Subcutaneous abdominal adipose tissue (tissue), 5 donors: Measurements from ENCODE around the gene CHAMP1.
"Not testable (repeated sequence)": the region's sequence is repeated elsewhere in the genome, so short reads cannot be mapped to it uniquely, and the experiment has no call there.

Experiments
- H3K27ac ChIP-seq: one replicate; pipeline ENCODE4 v1.7.0; 2013; ENCODE audit warnings: low read depth, mild to moderate bottlenecking, inconsistent platforms, low read length, moderate library complexity
- H3K27me3 ChIP-seq, 5 donors: one replicate each; pipeline ENCODE4 v1.7.0; 2013; ENCODE audit warnings: low read length in 5 of 5, inconsistent platforms in 1 of 5; ENCODE audit not compliant: control insufficient read depth in 5 of 5, insufficient read depth in 4 of 5
- H3K36me3 ChIP-seq, 5 donors: one replicate each; pipeline ENCODE4 v1.7.0; 2013; ENCODE audit warnings: low read length in 5 of 5; ENCODE audit not compliant: control insufficient read depth in 5 of 5, insufficient read depth in 5 of 5
- H3K4me1 ChIP-seq, 5 donors: one replicate each; pipeline ENCODE4 v1.7.0; 2013; ENCODE audit warnings: low read length in 5 of 5, mild to moderate bottlenecking in 3 of 5, moderate library complexity in 1 of 5; ENCODE audit not compliant: control insufficient read depth in 5 of 5, insufficient read depth in 5 of 5
- H3K4me3 ChIP-seq, 5 donors: one replicate each; pipeline ENCODE4 v1.7.0; 2013; ENCODE audit warnings: low read length in 5 of 5, low read depth in 1 of 5
- H3K9ac ChIP-seq, 5 donors: one replicate each; pipeline ENCODE4 v1.7.0; 2013; ENCODE audit warnings: low read length in 5 of 5, mild to moderate bottlenecking in 4 of 5, moderate library complexity in 3 of 5
- H3K9me3 ChIP-seq, 5 donors: one replicate each; pipeline ENCODE4 v1.7.0; 2013; ENCODE audit warnings: low read length in 5 of 5; ENCODE audit not compliant: control insufficient read depth in 5 of 5
- donor health status: healthy.
- donor health status: healthy.
- donor health status: healthy.
- donor health status: healthy.
- donor health status: healthy.

CHAMP1 gene

DNA sequence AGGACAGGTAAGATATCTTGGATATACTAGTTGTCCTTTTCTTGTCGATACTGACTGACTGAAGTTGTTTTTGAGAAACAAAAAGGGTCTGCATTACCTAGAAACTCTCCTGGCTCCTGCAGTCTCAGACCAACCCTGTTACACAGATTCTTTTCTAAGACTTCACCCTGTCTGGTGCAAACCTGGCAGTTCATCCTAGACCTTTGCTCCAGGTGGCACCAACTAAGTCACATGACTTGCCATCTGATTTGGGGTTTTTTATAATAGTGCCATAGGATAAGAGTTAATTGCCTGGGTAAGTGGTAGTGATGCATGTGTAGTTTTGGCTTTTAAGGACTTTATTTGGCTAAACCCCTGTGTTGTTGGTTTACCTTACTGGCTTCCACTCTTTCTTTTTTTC lies 14.3 kb downstream of the CHAMP1 start:
- peaks cover 0 to 20% (median 12%) of the 10 kb centered on the region in 5 donors for H3K4me1 ChIP-seq
- no peaks in the 10 kb centered on the region for H3K27me3 ChIP-seq
- H3K4me3 ChIP-seq = no peak overlapping the region
- no peaks in the 10 kb centered on the region for H3K9me3 ChIP-seq
- no peak overlapping the region for H3K27ac ChIP-seq
- peak overlapping the region in 1 of 5 donors; percentile 7 for H3K9ac ChIP-seq
- peaks cover 8 to 26% (median 21%) of the 10 kb centered on the region in 5 donors for H3K36me3 ChIP-seq

DNA sequence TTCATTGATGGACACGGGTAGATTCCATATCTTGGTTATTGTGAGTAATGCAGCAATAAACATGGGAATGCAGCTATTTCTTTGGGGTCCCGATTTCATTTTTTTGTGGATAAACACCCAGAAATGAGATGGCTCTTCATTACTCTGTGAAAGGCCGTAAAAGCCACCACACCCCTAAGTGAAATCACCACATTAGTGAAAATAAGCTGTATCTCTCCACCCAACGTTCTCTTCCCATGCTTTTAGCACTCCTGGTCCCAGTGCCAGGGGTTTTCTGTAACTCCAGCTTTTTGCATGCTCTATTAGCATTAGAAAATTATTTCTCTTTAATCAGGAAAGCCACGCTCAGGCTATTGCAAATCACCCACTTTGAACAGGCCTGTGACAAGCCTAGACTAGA lies 15.8 kb downstream of the CHAMP1 start:
- H3K9me3 ChIP-seq = no peaks in the 10 kb centered on the region
- no peak overlapping the region for H3K27ac ChIP-seq
- no peak overlapping the region for H3K4me3 ChIP-seq
- peaks cover 0 to 20% (median 16%) of the 10 kb centered on the region in 5 donors for H3K4me1 ChIP-seq
- no peaks in the 10 kb centered on the region for H3K27me3 ChIP-seq
- peaks cover 3 to 11% (median 6%) of the 10 kb centered on the region in 5 donors for H3K36me3 ChIP-seq
- H3K9ac ChIP-seq = no peak overlapping the region

DNA sequence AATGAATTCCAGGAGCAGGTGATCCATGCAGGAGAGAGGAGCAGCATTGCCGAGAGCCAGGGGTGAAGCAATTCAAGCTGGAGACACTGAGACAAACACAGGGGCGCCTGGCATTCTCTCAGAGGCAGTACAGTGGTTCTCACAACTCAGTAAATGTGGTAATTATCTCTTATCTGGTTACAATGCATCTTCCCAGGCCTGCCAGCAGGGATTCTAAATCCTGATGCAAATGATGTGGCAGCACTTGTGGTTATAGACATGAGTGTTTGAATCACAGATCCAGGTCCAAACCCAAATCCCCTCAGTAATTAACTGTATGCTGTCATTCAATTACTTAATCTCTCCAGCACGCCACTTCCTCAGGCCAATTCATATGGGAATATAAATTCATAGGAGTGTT lies 19.6 kb downstream of the CHAMP1 start:
- not testable (repeated sequence) for H3K9me3 ChIP-seq, H3K9ac ChIP-seq, H3K4me1 ChIP-seq, H3K27me3 ChIP-seq, H3K27ac ChIP-seq, H3K36me3 ChIP-seq
- peak overlapping the region in 1 of 5 donors; percentile 26 for H3K4me3 ChIP-seq

DNA sequence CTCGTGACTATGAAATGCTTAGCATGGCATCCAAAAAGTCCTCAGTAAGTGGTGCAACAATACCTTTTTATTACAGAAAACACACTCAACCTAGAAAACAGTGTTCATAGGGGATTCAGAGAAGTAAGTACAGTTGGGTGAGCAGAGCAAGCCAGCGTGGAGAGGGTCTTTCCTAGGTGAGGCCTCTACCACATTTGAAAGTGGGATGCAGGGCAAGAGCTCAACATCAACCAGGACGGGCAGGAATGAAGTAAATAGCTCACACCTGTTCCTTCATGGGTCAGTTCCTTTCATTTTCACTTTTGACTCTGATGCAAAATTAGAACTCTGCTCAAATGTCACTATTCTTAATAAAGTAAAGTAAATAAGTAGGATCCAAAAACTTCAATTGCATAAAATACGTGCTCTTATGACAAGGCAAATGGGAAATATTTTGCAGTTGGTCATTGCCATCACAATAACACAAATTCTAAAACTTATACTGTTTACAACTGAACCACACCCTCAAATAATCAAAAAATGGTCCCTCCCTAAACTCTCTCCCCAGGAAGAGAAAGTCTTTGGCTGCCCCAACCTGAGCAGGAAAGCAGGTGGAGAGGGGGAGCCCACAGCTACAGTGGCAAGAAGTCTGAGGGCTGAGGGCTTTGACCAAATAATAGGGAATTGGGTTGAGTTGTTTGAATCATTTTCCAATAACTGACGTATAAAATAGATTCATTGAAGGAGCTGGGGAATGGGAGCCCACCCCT lies 20.2 kb downstream of the CHAMP1 start:
- Histone ChIP-seq H3K9me3 (no peaks in the 10 kb centered on the region), H3K36me3 (no peaks in the 10 kb centered on the region), H3K27me3 (no peaks in the 10 kb centered on the region), H3K27ac (no peak overlapping the region), H3K4me1 (peaks cover 0 to 7% (median 0%) of the 10 kb centered on the region in 5 donors), H3K4me3 (peak overlapping the region in 2 of 5 donors; percentile 26 to 33), H3K9ac (no peak overlapping the region)

DNA sequence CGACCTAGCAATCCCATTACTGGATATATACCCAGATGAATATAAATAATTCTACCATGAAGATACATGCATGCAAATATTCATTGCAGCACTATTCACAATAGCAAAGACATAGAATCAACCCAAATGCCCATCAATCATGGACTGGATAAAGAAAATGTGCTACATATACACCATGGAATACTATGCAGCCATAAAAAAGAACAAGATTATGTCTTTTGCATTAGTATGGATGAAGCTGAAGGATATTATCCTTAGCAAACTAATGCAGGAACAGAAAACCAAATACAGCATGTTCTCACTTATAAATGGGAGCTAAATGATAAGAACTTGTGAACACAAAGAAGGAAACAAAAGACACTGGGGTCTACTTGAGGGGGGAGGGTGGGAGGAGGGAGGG lies 22.2 kb downstream of the CHAMP1 start:
- not testable (repeated sequence) for H3K27me3 ChIP-seq, H3K9me3 ChIP-seq, H3K4me3 ChIP-seq, H3K27ac ChIP-seq, H3K36me3 ChIP-seq, H3K9ac ChIP-seq
- peaks cover 3 to 24% (median 17%) of the 10 kb centered on the region in 5 donors for H3K4me1 ChIP-seq

DNA sequence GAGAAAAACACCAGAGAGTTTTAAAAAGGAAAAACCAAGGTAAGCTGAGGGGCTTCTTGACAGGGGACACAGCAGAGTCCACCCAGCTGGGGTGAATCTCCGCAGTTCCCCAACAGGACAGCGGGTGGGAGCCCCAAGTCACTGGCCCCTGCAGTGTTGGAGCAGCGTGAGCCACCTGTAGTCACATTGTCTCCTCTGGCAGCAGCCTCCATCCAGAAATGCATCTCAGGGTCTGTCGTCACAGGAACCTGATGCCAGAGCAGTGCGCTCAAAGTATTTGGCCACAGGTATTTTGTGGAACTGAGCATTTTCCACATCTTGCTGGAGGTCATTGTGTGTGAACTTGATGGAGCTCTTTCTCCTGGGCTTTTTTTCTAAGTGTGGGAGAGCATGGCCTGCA lies 24.7 kb downstream of the CHAMP1 start:
- H3K4me1 ChIP-seq = peaks cover 3 to 26% (median 17%) of the 10 kb centered on the region in 5 donors
- H3K27me3 ChIP-seq = no peaks in the 10 kb centered on the region
- H3K36me3 ChIP-seq = no peaks in the 10 kb centered on the region
- no peak overlapping the region for H3K9ac ChIP-seq
- no peak overlapping the region for H3K27ac ChIP-seq
- no peaks in the 10 kb centered on the region for H3K9me3 ChIP-seq
- H3K4me3 ChIP-seq = no peak overlapping the region

DNA sequence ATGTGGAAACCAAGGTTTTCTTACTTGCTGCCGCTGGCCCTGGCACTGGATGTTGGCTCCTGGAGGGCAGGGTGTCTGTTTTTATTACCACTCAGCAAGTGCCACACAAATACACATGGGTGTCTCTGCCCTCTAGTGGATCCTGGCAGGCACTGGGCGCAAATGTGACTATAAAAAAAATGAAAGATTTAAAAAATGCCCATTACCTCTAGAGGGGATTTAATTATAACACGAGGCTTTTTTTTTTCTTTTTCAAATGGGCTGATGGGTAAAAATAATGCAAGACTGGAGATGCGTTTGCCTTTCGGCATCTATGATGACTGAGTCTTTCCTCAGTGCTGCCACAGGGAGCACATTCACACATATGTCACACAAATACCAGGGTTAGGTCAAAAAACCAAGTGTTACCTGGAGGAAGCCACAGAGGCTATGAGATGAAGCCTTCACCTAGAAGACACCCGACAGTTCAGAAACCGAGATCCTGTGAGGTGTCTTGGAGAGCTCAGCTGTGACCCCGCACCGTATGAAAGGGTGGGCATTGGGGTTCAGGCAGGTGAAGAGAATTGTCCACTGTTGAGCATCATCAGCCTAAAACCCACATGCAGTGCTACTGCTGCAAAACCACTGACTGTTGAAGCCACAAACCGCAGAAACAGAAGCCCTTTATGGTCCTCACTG lies 25.7 kb downstream of the CHAMP1 start:
- Histone ChIP-seq H3K27ac (no peak overlapping the region), H3K9me3 (no peaks in the 10 kb centered on the region), H3K4me3 (no peak overlapping the region), H3K36me3 (no peaks in the 10 kb centered on the region), H3K27me3 (no peaks in the 10 kb centered on the region), H3K4me1 (peaks cover 3 to 20% (median 11%) of the 10 kb centered on the region in 5 donors), H3K9ac (no peak overlapping the region)

DNA sequence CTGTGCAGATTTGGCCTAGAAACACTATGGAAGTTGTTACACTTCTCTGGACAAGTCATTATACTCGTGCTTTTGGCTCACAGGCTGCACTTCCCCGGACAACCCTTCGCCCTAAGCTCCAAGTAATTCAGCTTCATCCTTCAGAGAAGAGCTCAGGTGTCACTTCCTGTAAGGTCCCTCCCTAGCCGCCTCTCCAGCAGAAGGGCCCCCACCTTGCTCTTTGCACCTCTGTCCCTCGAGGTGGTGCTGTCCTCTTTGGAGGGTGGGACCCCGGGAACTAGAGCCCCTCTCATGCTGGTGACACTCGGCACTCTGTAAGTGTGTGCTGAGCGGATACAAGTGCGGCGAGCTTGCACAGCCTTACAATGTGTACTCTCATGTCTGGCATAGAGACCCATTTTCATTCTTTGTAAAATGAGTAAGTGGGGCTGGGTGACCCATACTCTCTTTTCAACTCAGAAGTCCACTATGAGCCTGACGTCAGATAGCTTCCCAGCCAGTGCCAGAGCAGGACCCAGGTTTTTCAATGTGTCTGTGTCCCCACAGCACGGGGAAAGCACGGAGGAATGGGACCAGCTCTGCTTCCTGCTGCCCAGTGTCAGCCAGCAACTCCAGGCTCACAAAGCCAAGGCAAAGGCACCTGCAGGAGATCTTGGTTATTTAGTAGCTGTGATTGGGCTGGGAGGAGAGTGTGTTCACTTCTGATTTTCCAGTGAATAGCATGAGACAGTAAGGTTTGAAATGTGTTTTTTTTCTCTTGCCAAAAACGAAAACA lies 26.9 kb downstream of the CHAMP1 start:
- no peaks in the 10 kb centered on the region for H3K36me3 ChIP-seq
- H3K4me1 ChIP-seq = peaks cover 3 to 20% (median 11%) of the 10 kb centered on the region in 5 donors
- H3K27ac ChIP-seq = no peak overlapping the region
- H3K27me3 ChIP-seq = no peaks in the 10 kb centered on the region
- peak overlapping the region in 3 of 5 donors; percentile 5 to 44 (median 26) for H3K4me3 ChIP-seq
- H3K9ac ChIP-seq = peak overlapping the region in 2 of 5 donors; percentile 20 to 53
- no peaks in the 10 kb centered on the region for H3K9me3 ChIP-seq

DNA sequence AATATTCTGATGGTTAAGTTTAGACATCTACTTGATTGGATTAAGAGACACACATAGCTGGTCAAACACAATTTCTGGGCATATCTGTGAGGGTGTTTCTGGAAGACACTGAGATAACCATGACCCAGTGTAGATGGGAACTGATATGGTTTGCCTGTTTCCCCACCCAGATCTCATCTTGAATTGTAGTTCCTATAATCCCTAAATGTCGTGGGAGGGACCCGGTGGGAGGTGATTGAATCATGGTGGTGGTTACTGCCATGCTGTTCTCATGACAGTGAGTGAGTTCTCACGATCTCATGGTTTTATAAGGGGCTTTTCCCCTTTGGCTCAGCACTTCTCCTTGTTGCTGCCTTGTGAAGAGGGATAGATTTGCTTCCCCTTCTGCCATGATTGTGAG lies 33.0 kb downstream of the CHAMP1 start:
- not testable (repeated sequence) for H3K4me3 ChIP-seq, H3K27ac ChIP-seq, H3K9ac ChIP-seq, H3K4me1 ChIP-seq, H3K36me3 ChIP-seq, H3K9me3 ChIP-seq, H3K27me3 ChIP-seq

DNA sequence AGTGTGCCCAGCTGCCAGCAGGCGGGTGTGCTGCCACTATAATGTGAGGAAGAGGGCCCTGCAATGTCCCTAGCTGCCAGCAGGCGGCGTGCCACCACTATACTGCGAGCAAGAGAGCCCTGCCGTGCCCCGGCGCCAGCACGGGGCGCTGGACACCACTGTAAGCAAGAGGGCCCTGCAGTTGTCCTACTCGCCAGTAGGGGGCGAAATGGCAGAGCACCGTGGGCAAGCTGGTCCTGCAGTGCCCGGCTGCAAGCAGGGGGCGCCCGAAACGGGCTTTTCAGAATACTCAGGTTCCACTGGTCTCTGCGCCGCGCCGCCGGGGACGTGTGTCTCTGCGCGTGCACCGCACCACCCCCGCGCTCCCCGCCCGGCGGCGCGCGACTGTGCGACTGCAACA lies 38.5 kb downstream of the CHAMP1 start:
- H3K36me3 ChIP-seq, H3K4me3 ChIP-seq, H3K27ac ChIP-seq, H3K4me1 ChIP-seq, H3K27me3 ChIP-seq, H3K9ac ChIP-seq, H3K9me3 ChIP-seq: not testable (repeated sequence)
